Activated CD4-positive, CD25-positive, alpha-beta regulatory T cell treated with anti-CD3 and anti-CD28 coated beads, Interleukin-2, amount 50 U/mL, for 16 hours (primary cell): ENCODE measurements around the gene TNK1.
"Not testable (repeated sequence)": the region's sequence is repeated elsewhere in the genome, so short reads cannot be mapped to it uniquely, and the experiment has no call there.

Experiments
- DNase-seq: peaks from one replicate; pipeline ENCODE4 v3.0.0-alpha.2; 2020; ENCODE audit warnings: low read depth, low spot score

The TNK1 gene

GRCh38 chr17:7380855-7381683, at the start of gene TNK1:
Gene TNK1 (plus strand): TSS chr17:7381089. CDS start chr17:7382927, 1,838 bp downstream.
- no peak for DNase-seq

DNA sequence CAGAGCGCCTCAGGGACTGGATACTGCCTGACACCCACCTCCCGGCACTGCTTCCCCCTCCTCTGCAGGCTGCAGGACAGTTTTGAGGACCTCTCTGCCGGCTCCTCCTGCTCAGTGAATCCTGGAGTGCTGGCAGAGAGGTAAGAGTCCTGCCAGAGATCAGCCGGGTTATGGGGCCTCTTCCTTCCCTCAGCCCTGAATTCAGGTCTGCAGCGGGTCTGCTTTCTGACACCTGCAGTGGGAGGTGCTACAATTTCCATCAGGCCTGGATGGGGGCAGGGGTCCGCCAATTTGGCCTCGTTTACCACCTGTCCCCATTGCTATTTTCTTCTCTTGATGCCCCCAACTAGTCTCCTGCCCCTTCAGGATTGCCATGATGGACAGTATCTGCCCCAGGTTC, 48.8 kb upstream of the TNK1 start:
- DNase-seq, result no peak

- DNase-seq, result not testable (repeated sequence)
These were observed 48.3 kb upstream of the TNK1 start for GRCh38 chr17:7332600-7333069.

DNA sequence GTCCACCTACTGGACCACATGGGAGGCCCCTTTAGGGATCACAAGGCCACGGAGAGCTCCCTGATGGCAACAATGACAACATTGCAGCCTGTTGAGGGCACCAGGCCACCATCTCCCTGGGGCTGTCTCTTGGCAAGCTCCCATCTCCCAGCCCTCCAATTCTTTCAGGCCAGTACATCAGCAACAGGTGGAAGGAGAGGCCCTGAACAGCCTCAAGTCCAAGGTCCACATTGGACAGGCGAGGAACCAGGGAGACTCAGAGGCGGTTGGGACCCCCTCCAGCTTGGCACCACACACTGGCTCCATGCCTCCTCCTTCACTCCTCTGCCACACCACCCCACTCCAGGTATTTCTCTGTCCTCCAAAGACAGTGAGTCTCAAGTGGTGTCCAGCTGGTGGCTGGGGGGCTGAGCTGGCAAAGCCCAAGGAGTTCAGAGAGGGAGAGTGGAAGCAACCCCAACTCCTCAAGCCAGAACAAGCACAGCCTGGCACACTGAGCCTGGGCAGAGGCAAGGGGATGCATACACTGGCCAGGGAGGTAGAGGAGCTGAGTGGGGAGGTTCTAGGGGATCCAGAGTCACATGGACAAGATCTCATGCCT, 45.9 kb upstream of the TNK1 start:
- no peak for DNase-seq

- not testable (repeated sequence) for DNase-seq
These were observed 45.1 kb upstream of the TNK1 start for GRCh38 chr17:7335765-7336164.

- DNase-seq, result peak; percentile 69
These were observed 44.4 kb upstream of the TNK1 start, which contains the start of gene ACAP1 for GRCh38 chr17:7336240-7337175. Gene ACAP1 (plus strand): TSS chr17:7336529. CDS start chr17:7336735, 206 bp downstream.

DNA sequence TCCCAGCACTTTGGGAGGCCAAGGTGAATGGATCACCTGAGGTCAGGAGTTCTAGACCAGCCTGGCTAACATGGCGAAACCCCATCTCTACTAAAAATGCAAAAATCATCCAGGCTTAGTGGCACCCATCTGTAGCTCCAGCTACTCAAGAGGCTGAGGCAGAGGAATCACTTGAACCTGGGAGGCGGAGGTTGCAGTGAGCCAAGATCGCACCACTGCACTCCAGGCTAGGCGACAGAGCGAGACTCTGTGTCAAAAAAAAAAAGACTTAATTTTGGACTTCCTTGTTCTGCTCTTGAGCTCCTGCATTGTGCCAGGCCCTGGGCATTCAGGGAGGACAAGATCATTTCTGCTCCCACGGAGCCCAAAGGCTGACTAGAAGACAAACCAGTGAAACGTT, 43.3 kb upstream of the TNK1 start:
- DNase-seq, result not testable (repeated sequence)

GRCh38 chr17:7340179-7340578, 40.7 kb upstream of the TNK1 start:
- DNase-seq, result no peak

GRCh38 chr17:7341842-7342241, 39.0 kb upstream of the TNK1 start:
- DNase-seq, result no peak

- no peak for DNase-seq
These were observed 37.6 kb upstream of the TNK1 start for GRCh38 chr17:7343250-7343649.

DNA sequence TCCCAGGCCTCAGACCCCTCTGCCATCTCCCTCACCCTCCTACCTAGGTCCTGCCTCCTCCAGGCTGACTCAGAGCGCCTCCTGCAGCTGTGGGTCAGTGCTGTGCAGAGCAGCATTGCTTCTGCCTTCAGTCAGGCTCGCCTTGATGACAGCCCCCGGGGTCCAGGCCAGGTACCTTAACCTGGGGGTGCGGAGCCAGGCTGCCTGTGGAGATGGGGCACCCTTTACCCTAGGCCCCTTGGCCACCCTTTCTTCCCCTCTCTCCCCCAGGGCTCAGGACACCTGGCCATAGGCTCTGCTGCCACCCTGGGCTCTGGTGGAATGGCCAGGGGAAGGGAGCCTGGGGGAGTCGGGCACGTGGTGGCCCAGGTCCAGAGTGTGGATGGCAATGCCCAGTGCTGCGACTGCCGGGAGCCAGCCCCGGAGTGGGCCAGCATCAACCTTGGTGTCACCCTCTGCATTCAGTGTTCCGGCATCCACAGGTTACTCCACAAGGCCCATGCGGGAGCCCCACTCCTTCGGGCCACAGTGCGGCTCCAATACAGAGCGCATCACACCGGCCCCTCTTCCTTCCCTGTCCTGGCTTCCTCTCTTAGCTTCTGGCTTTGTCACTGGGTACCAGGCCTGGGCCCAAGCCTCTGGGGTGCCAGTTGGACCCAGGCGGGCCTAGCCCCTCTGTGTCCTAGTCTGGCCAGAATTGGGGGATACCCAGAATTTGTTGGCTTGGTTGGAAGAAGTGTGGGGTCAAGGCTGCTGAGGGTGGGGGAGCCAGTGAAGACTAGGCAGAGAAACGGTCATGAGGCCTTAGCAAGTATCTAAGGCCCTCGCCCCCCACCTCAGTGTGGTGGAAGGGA, 33.9 kb upstream of the TNK1 start:
- no peak for DNase-seq

- DNase-seq, result no peak
These were observed 33.0 kb upstream of the TNK1 start for GRCh38 chr17:7347630-7348477.

- DNase-seq, result no peak
These were observed 32.2 kb upstream of the TNK1 start for GRCh38 chr17:7348478-7349242.

DNA sequence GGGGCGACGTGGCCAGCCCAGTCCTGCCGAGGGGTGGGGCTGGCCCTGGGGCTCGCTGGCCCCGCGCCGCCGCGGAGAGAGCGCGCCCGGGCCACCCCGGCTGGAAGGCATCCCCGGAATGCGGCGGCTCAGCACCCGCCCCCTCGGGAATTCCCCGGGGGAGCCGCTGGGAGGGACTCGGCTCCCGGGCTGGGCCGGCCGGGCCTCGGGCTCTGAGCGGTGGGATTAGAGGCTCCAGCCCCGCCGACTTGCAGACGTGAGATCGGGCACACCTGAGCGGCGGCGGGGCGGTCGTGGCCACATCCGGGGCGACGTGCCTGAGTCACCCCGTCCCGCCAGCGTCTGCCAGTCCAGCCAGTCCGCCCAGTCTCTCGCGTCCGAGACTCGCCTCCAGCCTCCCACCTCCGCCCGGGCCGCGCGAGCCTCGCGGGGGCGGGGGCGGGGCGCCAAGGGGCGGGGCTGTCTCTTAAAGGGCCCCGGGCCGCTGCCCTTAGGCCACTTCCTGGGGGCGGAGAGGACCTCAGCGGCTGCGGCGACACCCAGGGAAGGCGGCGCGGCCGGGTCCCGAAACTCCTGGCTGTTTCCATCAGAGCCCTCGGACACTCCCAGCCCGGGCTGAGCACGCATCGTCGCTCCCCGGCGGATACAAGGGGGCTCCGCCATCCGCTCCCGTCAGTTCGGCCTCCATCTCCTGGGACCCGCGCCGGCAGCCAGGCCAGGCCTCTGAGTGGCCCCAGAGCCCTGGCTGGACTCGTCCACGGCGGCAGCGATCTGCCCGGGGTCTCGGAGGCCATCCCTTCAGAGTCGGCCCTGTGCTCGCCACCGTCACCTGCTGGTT, 29.0 kb upstream of the TNK1 start, which contains the start of gene KCTD11:
TSS of gene KCTD11 (plus strand) at position 498 of the 838 bp plus-strand sequence.
- DNase-seq, result peak; percentile 37

GRCh38 chr17:7352503-7352889, 28.4 kb upstream of the TNK1 start:
- no peak for DNase-seq

GRCh38 chr17:7352910-7353635, 27.8 kb upstream of the TNK1 start:
- no peak for DNase-seq

DNA sequence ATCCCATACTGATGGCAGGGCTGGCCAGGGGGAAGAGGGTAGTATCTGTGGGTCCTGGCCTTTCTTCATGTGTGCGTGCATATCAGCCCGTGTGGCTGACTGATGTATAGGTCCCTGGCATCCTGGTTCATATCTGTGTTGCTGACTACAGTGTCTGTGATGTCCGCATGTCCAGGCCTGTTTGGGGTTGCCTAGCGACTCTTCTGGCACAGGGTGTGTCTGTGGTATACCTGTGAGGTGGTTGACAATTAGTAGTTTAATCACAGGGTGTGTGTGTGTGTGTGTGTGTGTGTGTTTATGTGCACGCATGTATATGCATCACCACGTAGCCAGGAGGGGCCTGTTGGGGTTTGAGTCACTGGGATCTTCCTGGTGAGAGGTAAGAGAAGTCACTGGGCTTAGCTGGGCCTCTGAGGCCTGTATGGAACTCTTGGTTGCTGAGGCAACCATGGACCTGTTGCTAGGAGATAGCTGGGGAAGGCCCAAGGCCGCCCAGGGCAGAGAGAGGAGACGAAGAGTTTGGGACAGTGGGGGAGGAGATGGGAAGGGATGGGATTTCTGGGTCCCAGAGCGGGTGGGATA, 26.5 kb upstream of the TNK1 start:
- no peak for DNase-seq
